GM21526 (cell line): ENCODE measurements around the gene IGSF3.
"Not testable (repeated sequence)": the region's sequence is repeated elsewhere in the genome, so short reads cannot be mapped to it uniquely, and the experiment has no call there.

Experiments
- ATAC-seq: cut with Tn5 transposase; IDR thresholded peaks from one replicate; pipeline ENCODE4 v1.9.1; 2021; ENCODE audit warnings: moderate library complexity; ENCODE audit not compliant: unreplicated experiment, low FRiP score

IGSF3 gene

DNA sequence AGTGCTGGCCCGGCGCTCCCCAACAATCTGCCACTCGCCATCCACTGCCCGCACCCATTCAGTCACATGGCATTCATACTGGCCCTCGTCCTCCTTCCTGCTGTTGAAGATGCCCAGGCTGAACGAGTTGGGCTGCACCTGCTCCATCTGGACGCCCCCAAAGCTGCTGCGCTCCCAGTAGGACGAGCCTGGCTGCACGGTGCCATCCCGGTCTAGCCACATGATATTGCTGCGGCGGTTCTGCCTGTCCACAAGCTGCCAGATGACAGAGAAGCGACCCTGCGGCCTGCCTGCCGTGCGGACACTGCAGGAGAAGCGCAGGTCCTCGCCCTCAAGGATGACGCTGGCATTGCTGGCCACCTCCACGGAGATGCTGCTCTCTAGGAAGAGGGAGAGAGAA lies 63.9 kb downstream of the IGSF3 start:
- ATAC-seq, result not testable (repeated sequence)

DNA sequence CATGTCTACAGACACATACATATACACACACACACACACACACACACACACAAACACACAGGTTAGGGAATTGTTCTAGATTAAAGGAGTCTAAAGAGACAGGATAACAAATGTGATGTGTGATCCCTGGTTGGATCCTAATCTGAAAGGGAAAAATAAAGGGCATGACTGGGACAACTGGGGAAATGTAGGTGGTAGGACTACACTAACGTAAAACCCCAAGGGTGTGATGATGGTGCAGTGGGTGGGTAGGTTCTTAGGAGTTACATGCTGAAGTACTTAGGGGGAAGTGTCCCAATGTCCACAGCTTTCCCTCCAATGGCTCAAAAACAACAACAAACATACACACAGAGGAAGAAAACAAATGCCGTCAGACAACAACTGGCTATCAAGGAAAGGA lies 68.2 kb downstream of the IGSF3 start:
- ATAC-seq, result not testable (repeated sequence)

DNA sequence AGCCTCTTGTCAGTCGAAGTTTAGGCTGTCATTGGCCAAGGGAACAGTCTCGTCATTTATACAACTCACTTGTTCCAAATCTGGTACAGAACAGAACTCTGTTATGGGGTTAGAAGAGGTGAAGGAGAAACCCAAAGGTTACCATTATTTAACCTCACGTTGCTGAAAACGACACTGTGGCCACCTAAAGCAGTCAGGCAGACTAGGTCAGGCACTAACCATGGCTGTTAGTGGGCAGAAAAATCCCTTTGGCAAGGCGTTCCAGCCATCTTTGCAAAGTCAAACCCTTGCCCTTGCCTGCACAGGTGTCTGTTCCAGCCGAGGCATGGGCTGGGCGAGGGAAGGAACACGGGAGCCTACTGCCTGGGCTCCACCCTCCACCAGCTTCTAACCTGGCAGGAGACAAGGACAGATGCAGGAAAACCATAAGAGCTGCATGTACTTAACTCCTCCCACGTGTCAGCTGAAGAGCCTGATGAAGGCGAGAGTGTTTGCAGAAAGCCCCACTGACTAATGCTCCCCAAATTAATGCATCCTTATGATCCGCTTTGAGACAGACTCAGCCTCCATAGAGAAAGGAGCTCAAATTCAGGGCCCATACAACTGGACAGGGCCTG lies 69.0 kb downstream of the IGSF3 start:
- not testable (repeated sequence) for ATAC-seq

DNA sequence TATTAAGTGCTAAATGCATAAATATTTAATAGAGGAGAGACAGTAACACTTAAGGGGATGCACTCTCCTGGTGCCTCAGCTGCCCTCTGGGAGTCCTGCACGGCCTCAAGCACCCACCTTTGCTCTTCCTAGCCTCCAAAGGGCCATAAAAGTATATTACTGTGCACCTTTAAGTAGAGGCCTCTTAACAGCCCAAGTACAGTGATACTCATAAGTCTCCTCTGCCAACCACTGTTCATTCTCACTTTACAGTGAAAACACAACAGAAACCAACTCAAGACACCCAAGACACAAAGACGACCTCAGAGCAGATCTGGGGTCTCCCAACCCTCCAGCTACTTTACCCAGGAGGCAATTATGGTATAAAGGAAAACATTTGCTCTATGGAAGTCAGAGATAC lies 70.1 kb downstream of the IGSF3 start:
- ATAC-seq, result peak; percentile 68

DNA sequence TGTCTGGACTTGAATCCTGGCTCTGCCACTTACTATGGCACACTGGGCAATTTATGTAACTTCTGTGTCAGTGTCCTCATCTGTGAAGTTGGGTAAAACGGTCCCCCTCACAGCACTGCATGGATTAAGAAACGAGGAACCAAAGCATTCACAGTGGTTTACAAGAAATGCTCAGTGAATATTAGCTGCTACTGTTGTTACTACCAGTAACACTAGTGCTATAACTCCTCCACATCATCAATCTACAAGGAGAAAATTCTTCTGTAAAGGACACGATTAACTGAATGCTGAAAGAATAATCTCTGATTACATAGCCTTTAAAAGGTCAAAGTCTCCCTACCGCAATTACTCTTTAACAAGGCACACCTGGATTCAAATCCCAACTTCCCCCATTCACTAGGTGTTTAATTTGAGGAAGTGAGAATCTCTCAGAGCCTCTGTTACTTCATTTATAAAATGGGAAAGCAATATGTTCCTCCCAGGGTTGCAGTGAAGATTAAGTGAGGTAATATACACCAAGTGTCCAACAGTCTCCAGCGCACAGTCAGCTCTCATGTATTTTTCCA lies 70.7 kb downstream of the IGSF3 start:
- not testable (repeated sequence) for ATAC-seq

DNA sequence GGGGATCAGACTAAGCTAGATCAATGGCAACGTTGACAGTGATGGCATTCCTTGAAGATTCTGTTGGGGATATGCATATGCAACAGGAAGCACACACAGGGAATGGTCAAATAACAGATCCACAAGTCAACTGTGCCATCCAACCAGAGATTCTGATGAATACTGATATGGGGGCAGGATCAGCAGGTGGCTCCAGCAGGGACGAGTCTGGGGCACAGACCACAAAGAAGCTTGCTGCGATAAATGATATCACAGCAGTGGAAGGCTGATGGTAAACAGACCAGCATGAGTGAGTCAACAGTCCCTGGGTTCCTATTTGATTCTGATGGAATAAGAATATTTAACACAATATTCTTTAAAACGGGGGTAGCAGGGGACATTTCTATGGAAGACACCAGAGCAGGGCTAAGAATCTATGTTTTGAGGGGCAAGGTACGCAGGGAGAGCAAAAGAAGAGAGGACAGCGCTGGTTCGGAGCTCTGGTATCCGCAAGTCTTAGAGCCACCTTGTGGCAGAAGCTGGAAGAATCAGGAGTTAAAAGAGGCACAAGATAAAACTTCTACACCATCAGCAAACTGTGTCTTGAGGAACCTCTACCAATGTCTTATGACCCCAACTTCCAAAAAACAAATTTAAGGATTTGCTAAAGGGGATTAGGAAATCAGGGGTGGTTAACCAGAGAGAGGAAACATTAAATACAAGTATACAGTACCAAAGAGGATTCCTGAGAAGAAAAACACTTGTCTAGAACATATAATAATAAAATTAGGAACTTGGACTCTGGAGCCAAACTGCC lies 71.4 kb downstream of the IGSF3 start:
- not testable (repeated sequence) for ATAC-seq

DNA sequence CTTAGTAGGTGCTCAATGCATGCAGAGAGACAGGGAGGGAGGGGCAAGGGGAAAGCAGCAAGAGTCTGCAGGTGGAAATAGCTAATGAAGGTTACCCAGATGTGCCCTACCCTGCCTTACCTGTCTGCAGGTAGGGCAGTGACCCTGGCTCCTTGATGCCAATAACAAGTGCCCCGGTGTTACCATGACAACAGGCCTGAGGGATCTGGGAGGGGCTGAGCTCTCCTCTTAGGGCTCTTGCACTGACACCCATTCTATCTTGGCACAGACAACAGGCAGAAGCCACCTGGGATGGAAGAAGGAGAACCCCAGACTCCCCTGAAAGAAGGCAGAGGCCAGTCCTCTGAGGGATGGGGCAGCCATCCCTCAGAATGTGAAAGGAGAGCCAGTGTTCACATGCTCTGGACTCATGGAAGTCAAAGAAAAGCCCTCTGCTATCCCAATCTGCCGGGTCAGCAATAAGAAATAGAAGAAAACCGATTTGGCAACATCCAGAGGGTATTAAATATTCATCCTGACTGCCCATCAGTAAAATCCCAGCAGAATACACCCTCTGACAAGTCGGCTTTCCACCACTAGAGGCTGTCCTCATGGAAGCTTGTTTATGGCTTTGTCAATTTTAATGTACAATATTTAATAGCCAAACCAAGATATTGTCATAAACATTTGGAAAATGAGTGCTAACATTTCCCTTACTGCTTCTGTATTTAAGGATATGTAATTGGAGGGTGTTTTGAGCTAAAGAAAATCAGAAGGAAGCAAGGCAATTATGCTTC lies 72.3 kb downstream of the IGSF3 start:
- not testable (repeated sequence) for ATAC-seq

DNA sequence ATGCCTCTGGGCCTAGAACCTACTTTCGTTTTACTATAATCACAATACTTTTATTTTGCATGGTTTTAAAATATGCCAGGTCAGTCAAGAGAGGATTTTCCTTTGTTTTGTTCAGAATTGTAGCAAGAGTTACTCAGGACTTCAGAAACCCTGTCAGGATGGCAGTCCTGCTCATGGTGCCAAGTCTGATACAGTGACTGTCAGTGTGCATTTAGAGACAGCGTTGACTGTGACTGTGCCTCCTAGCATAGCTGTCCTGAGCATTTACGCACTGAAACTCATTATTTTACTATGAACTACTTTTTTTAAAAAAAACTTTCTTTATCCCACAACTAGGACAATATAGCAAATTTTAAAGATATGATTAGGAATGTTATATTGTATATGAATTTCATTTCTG lies 73.6 kb downstream of the IGSF3 start:
- ATAC-seq, result not testable (repeated sequence)

DNA sequence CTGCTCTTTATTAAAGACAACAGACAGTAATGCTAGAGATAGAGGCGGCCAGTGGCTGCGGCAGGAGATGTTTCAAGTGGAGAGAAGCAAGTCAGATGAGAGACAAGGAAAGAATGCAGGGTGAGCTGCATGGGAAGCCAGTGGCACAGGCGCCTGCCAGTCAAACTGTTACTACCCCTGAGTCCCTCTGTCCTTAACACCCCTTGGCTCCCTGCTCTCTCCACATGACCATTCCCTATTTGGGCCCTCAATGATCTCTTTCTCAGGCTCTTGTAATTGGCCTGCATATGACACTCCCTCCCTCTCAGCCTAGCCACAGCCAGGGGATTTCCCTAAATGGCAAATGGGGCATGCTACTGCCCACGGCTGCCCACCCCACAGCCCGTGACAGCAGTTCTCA lies 74.1 kb downstream of the IGSF3 start:
- ATAC-seq, result not testable (repeated sequence)

DNA sequence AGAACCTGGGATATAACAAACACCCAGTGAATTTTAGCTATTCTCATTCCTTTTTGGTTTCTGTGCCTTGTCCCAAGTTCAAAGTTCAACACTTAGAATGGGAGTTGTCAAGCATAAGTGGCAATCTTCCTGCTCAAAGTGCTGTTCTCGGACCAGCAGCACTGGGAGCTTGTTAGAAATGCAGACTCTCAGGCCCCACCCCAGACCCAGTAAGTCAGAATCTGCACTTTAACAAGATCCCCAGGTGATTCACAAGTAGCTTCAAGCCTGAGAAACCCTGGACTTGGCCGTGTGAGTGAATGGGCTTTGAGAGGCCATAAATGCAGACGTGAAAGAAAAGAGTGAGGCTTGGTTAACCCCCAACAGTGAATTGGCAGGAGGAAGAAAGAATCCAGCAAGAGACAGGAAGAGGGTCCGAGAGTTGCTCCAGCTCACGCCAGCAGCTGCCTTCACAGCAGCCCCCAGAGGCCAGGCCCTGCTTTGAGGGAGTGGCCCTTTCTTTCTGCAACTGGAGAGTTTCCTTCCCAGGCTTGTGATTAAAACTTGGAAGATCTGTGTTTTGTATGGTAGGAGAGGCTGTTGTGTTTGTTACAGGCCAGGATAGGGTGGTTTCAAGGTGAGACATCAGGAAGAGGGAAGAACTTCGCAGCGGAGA lies 75.5 kb downstream of the IGSF3 start:
- not testable (repeated sequence) for ATAC-seq

DNA sequence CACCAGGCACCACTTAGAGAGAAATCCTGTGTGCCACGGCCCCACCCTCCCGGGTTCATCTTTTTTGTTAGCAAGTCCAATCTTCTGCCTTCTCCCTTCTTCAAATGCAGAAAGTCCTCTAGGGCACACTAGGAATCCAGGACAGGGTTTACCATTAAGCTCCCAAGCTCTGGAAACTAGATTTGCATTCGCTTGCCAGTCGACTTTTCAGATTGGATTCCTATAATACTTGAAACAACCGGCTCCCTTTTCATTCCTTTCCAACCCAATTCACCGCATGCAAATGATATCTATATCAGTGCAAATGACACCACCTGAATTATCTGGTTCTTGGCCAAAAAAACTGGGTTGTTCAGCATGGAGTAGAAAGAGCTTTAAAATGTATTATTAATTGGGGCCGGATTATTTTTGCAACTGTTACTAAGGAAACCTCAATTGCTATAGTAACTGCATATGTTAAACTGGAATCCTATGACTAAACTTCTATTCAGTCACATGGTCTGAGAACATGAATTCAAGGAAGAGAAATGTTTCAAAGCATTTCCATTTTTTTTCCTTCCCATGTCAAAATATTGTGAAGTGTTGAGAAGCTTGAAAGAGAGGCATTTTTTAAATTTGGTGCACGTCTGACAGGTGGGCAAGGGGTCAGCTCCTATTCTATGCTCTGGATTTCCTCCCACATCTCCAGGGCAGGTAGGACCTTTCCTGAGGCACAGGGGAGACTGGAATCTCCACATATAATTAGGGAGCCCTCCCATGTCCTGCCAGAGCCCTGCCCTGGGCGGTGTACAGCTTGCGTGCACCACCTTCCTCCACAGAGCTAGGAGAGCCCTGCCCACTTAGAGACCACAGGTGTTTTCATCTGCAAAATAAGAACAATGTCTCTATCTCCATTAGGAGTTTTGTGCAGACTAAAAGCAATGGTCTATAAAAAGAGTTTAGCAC lies 76.3 kb downstream of the IGSF3 start:
- ATAC-seq, result not testable (repeated sequence)

DNA sequence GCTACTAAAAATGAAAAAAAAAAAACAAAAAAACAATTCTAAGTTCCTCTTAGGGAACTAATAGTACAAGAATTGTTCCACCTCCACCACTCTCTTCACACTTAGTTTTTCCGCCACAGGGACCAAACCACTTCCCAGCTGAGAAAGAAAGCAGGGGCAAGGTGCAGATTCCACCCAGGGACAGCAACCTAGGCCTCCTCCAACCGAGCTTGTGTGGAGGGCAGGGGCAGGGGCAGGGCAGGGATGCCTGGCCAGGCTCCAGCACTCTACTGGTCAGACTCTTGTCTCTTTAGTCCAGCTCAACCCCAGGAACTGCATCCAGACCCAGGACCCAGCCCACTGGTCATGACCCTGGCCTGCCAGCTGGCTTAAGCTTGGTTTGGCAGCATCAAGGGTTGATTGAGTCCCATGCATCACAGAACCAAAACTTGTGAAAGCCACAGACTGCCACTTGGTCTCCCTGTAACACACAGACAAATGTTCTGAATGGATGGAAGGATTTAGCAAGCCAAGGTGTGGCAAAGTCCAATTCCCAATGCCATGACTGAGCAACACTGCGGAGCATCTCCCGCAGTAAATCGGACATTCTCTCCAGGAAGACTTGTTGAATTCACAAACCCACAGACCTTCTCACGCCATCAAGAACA lies 77.1 kb downstream of the IGSF3 start:
- not testable (repeated sequence) for ATAC-seq

DNA sequence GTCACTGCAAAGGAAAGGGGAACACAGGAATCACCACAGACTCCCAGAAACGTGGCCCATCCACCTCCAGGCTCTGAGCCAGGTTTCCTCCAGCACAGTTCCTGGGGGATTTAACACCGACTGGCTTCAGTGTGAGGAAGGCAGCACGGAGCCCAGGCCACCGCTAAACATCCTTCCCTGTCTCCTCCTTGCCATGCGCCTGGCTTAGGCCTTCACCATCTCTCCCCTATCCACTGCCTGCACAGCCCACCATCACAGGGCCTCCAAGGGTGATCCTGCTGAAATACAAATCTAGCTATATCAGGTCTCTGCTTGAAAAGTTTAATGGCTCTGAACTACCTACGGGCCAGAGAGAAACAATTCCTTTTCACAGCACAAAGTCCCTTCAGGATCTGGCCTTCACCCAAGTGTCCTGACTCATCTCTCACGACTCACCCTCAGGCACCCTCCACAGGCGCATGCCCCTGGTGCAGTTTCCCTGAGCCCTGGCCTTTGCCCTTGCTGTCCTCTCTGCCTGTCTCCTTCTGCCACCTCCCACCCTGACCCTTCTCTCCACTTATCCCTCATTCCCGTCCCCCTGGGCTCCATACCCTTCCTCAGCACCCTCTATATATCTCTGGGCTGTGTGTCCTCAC lies 78.3 kb downstream of the IGSF3 start:
- ATAC-seq, result not testable (repeated sequence)

DNA sequence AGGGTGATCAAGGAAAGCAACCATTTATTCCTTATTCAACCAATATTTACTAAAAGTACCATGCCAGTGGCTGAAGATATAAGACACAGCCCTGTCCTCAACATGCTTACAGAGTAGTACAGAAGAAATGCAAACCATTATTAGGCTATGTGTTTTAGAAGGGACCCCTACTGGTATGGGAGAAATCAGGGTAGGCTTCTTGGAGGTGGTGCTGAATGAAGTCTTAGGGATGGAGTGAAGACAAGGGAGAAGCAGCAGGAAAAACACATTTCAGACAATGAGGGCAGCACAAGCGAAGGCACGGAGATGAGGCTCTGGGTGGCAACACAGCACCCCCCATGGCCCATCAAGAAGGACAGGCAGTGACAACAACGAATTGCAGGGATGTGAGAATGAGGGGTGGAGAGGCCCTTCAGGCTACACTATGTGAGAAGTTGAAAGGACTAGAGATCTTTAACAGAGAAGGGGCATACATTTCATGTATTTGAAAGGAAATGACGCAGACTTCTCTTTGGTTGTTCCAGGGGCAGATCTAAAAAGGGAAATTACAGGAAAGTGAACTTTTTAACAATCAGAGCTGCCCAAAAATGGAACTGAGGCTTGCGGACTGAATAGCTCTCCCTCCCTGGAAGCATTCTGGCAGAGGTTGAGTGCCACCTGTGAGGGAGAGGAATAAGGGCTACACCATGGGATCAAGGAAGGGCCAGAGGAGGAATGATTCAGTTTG lies 79.9 kb downstream of the IGSF3 start:
- ATAC-seq, result no peak

DNA sequence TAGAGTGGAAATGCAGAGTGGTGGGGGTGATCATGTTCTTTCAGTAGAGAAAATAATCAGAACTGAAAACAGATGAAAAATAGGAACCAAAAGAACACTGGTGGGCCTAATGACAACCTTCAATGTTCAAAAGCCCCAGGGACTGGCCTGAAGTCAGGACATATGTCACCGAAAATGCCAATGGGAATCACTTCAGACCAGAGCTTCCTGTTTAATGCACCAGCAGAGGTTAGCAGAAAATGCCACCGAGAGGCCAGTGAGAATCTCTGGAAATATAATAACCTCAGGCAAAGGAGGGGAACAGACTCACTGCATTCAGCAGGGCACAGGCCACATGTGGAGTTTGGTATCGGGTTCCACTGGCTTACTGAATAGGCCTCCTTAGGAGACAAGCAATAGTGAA lies 80.8 kb downstream of the IGSF3 start:
- no peak for ATAC-seq

DNA sequence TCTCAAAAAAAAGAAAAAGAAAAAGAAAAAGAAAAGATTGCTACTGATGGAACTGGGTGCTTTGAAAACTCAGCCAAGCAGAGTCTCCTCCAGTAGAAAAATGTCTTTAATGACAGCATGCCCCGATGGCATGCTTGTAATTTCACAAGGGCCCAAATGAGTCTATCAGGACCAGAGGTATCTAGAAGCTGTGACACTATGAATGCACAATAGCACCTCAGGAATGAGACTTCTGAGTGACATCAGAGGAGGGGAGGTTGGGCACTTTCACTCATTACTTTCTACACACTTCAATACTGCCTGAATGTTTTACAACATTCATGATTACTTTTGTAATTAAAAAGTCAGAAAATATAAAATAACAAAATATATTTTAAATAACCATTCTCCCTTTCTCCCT lies 81.6 kb downstream of the IGSF3 start:
- ATAC-seq, result no peak

DNA sequence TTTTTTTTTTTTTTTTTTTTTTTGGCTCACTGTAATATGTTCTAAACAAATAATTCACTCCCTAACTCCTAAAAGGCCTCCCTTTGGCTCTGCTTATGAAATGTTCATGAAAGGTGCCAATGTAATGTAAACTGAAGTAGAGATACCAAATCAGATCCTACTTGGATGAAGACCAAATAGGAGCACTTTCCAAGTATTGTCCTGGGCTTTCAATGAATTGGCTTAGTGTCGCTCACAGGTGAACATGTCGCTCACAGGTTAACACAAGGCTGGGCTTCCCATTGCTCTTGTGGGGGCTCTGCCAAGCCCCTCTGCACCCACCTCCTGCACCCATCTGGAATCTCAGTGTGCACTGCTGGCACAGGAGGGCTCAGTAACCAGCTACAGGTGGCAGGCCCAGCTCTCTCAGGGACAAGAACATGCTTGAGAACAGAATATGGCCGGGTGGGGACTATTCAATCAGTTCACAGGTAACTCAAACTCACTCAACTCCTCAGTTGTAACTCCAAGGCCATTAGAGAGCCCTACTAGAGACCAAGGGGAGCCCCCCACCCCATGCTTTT lies 86.1 kb downstream of the IGSF3 start:
- no peak for ATAC-seq
